Neural progenitor cell (in vitro differentiated cells): ENCODE results near the gene ANKRD12. TPM values are rescaled to one million over a fixed set of nuclear protein-coding genes. Genes with fewer than 3 reads are reported as not detected.

Source experiments
- DNase-seq: peaks from one replicate; pipeline ENCODE4 v3.0.0-alpha.2; 2016; ENCODE audit warnings: low spot score
- H2AFZ ChIP-seq: fragments of 200-600 bp; sonication (generic); replicated peaks from 2 replicates; pipeline ENCODE4 v1.6.1; 2016; ENCODE audit warnings: antibody characterized with exemption
- H3F3A ChIP-seq: fragments of 200-600 bp; sonication (generic); 2 replicates; pipeline ENCODE4 v1.6.1; 2016; ENCODE audit warnings: antibody characterized with exemption, low read depth
- H3K27ac ChIP-seq: fragments of 200-600 bp; sonication (generic); 2 replicates; pipeline ENCODE4 v1.5.1; 2016; ENCODE audit warnings: mild to moderate bottlenecking
- H3K27me3 ChIP-seq: fragments of 200-600 bp; sonication (generic); 2 replicates; pipeline ENCODE4 v1.6.1; 2016; ENCODE audit warnings: mild to moderate bottlenecking, moderate library complexity
- H3K36me3 ChIP-seq: fragments of 200-600 bp; sonication (generic); 2 replicates; pipeline ENCODE4 v1.5.1; 2016
- H3K4me1 ChIP-seq: fragments of 200-600 bp; sonication (generic); 2 replicates; pipeline ENCODE4 v1.6.1; 2016; ENCODE audit warnings: mixed run types
- H3K4me2 ChIP-seq: fragments of 200-600 bp; sonication (generic); 2 replicates; pipeline ENCODE4 v1.6.1; 2016
- H3K4me3 ChIP-seq: fragments of 200-600 bp; sonication (generic); 2 replicates; pipeline ENCODE4 v1.5.1; 2016
- H3K79me2 ChIP-seq: fragments of 200-600 bp; sonication (generic); 2 replicates; pipeline ENCODE4 v1.6.1; 2016; ENCODE audit warnings: low read depth
- H3K9ac ChIP-seq: fragments of 200-600 bp; sonication (generic); 2 replicates; pipeline ENCODE4 v1.6.1; 2016
- H3K9me3 ChIP-seq: fragments of 200-600 bp; sonication (generic); 2 replicates; pipeline ENCODE4 v1.5.1; 2016; ENCODE audit warnings: low read depth
- H4K20me1 ChIP-seq: fragments of 200-600 bp; sonication (generic); 2 replicates; pipeline ENCODE4 v1.6.1; 2016; ENCODE audit warnings: low read depth
- H3K27ac Mint-ChIP-seq: 3 replicates; pipeline ENCODE4 v1.8.0; 2021; ENCODE audit warnings: mixed read lengths
- H3K27me3 Mint-ChIP-seq: 2 replicates; pipeline ENCODE4 v1.8.0; 2022; ENCODE audit warnings: low read depth, mild to moderate bottlenecking, inconsistent platforms, moderate library complexity, mixed read lengths; ENCODE audit not compliant: insufficient read depth
- H3K36me3 Mint-ChIP-seq: 3 replicates; pipeline ENCODE4 v1.8.0; 2021; ENCODE audit warnings: mixed read lengths
- H3K4me1 Mint-ChIP-seq: 3 replicates; pipeline ENCODE4 v1.8.0; 2021; ENCODE audit warnings: mixed read lengths
- H3K4me3 Mint-ChIP-seq: 3 replicates; pipeline ENCODE4 v1.8.0; 2021; ENCODE audit warnings: mild to moderate bottlenecking, moderate library complexity, mixed read lengths
- H3K9me3 Mint-ChIP-seq: 3 replicates; pipeline ENCODE4 v1.8.0; 2020; ENCODE audit warnings: mixed read lengths
- CTCF ChIP-seq: fragments of 200-600 bp; sonication (generic); IDR thresholded peaks from 2 replicates; pipeline ENCODE4 v1.5.1; 2017; ENCODE audit warnings: antibody characterized with exemption, mild to moderate bottlenecking
- EZH2 ChIP-seq: fragments of 200-600 bp; sonication (generic); IDR thresholded peaks from 2 replicates; pipeline ENCODE4 v1.6.1; 2017; ENCODE audit warnings: antibody characterized with exemption, mild to moderate bottlenecking, moderate library complexity
- EZH2phosphoT487 ChIP-seq: fragments of 200-600 bp; sonication (generic); IDR thresholded peaks from 2 replicates; pipeline ENCODE4 v1.6.1; 2017; ENCODE audit warnings: antibody characterized with exemption
- total RNA-seq: library from RNA; depleted of rRNA; stranded (reverse); fragments of >200 nt; gene quantifications from 2 replicates; pipeline ENCODE4 v1.2.3, GENCODE V29; 2015; ENCODE audit warnings: low replicate concordance

Gene ANKRD12
- total RNA-seq, 1 donor from 2014 or later: 38.2 TPM

- DNase-seq: no peak
- H3F3A ChIP-seq: no peaks in the 10 kb centered on the region
- peaks cover 4% of the 10 kb centered on the region for H3K36me3 ChIP-seq
- no peaks in the 10 kb centered on the region for H3K27me3 ChIP-seq
- H3K79me2 ChIP-seq: no peaks in the 10 kb centered on the region
- no peak overlapping the region for H3K27ac ChIP-seq
- H3K4me2 ChIP-seq: no peak overlapping the region
- Mint-ChIP-seq H3K27me3 (no peaks in the 10 kb centered on the region), H3K9me3 (peaks cover 2% of the 10 kb centered on the region), H3K36me3 (peaks cover 14% of the 10 kb centered on the region), H3K4me3 (no peak overlapping the region), H3K27ac (no peak overlapping the region), H3K4me1 (peaks cover 5% of the 10 kb centered on the region)
- TF ChIP-seq EZH2phosphoT487: no peak
- no peak for TF ChIP-seq CTCF
- TF ChIP-seq EZH2: no peak
- H3K9me3 ChIP-seq: no peaks in the 10 kb centered on the region
- H2AFZ ChIP-seq: no peak overlapping the region
- H3K4me1 ChIP-seq: no peaks in the 10 kb centered on the region
- H3K9ac ChIP-seq: no peak overlapping the region
- no peak overlapping the region for H3K4me3 ChIP-seq
- no peaks in the 10 kb centered on the region for H4K20me1 ChIP-seq
Measured at GRCh38 chr18:9283791-9284190, 147.2 kb downstream of the ANKRD12 start.

GRCh38 chr18:9285604-9286003 is 149.0 kb downstream of the ANKRD12 start:
- Histone ChIP-seq H3K36me3 (no peaks in the 10 kb centered on the region), H3K9me3 (no peaks in the 10 kb centered on the region), H2AFZ (no peak overlapping the region), H3K27ac (no peak overlapping the region), H3K79me2 (no peaks in the 10 kb centered on the region), H3K27me3 (no peaks in the 10 kb centered on the region), H3K4me1 (no peaks in the 10 kb centered on the region), H3F3A (no peaks in the 10 kb centered on the region), H4K20me1 (no peaks in the 10 kb centered on the region), H3K4me3 (no peak overlapping the region), H3K4me2 (no peak overlapping the region), H3K9ac (no peak overlapping the region)
- H3K4me1 Mint-ChIP-seq: peaks cover 5% of the 10 kb centered on the region
- peaks cover 9% of the 10 kb centered on the region for H3K36me3 Mint-ChIP-seq
- H3K4me3 Mint-ChIP-seq: no peak overlapping the region
- no peak for TF ChIP-seq EZH2phosphoT487
- TF ChIP-seq CTCF: no peak
- no peak for TF ChIP-seq EZH2
- peaks cover 2% of the 10 kb centered on the region for H3K9me3 Mint-ChIP-seq
- DNase-seq: no peak
- no peak overlapping the region for H3K27ac Mint-ChIP-seq
- H3K27me3 Mint-ChIP-seq: no peaks in the 10 kb centered on the region

GRCh38 chr18:9287036-9287435 is 150.5 kb downstream of the ANKRD12 start:
- Histone ChIP-seq H3K9ac (no peak overlapping the region), H3K4me1 (no peaks in the 10 kb centered on the region), H3K36me3 (no peaks in the 10 kb centered on the region), H3F3A (no peaks in the 10 kb centered on the region), H2AFZ (no peak overlapping the region), H3K4me3 (no peak overlapping the region), H3K79me2 (no peaks in the 10 kb centered on the region), H3K4me2 (no peak overlapping the region), H3K9me3 (no peaks in the 10 kb centered on the region), H3K27me3 (no peaks in the 10 kb centered on the region), H3K27ac (no peak overlapping the region), H4K20me1 (no peaks in the 10 kb centered on the region)
- peaks cover 8% of the 10 kb centered on the region for H3K36me3 Mint-ChIP-seq
- no peaks in the 10 kb centered on the region for H3K27me3 Mint-ChIP-seq
- no peak for TF ChIP-seq CTCF
- TF ChIP-seq EZH2: no peak
- H3K9me3 Mint-ChIP-seq: peaks cover 4% of the 10 kb centered on the region
- peaks cover 5% of the 10 kb centered on the region for H3K4me1 Mint-ChIP-seq
- no peak for DNase-seq
- no peak overlapping the region for H3K4me3 Mint-ChIP-seq
- no peak overlapping the region for H3K27ac Mint-ChIP-seq
